SH-SY5Y (cell line): Measurements from ENCODE around the gene CHIT1.

ENCODE experiments used
- GATA2 ChIP-seq: IDR thresholded peaks from 2 replicates; pipeline ENCODE4 v1.6.1; 2011; ENCODE audit warnings: mild to moderate bottlenecking, low read depth, low read length
- GATA3 ChIP-seq: IDR thresholded peaks from 2 replicates; pipeline ENCODE4 v1.6.1; 2011; ENCODE audit warnings: low read depth, mild to moderate bottlenecking, low read length, moderate library complexity

CHIT1 gene

DNA sequence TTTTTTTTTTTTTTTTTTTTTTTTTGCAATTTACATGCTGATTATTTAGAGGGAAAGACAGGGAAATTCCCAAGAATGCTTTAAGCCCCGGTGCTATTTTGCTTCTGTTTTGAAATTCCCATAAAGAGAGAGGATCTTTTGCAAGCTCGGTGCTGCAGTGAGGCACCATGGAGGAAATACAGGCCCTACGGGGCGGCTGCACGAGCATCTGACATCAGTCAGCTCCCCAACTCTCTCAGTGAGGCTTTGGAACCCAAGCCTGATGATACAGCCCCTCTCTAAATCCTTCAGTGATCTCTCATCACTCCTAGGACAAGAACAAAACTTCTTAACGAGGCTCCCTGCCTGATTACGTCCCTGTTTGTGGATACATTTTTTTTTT lies 42.2 kb downstream of the CHIT1 start:
- no peak for TF ChIP-seq GATA2
- TF ChIP-seq GATA3 = no peak

DNA sequence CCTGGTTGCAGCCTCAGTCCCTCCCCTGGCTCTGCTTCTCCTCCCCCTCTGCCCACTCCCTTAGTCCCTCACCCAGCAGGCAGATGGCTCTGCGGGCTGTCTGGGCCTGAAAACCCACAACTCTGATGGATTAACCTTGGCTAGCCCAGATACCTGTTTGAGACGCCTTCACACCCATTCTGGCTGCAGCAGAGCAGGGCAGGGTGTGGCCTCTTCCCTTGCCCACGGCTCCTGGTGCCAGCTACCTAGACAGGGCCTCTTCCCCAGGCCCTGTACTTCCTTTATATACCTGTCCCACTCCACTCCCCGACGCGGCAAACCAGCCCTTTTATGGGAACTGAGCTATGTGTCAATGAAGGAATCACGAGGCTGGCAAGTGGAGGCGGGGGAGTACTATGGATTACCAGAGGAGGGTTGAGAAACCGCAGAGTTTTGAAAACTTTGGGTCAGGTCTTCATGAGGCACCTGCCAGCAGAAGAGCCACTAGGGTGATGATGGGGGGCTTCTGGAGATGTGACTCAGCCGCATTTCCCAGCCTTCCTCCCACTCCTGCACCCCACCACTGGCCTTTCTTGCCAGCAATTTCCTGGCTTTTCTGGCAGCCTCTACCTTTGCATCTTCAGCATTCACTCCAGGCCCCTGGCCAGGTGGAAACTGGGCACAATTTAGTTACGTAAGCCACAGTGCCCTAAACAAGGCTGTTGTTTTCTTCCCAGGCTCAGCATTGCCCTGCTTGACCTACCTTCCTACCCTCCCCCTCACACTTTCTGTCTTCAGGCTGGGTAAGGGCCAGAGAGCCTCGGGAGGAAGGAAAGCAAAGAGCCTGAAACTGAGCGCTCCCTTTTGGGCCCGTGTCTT lies 42.8 kb downstream of the CHIT1 start, which contains the start of gene CHI3L1:
Gene CHI3L1 (minus strand): TSS at position 259 of the 858 bp plus-strand sequence. CDS start 81 bp downstream, at position 178.
- TF ChIP-seq GATA3 (no peak), GATA2 (no peak)

DNA sequence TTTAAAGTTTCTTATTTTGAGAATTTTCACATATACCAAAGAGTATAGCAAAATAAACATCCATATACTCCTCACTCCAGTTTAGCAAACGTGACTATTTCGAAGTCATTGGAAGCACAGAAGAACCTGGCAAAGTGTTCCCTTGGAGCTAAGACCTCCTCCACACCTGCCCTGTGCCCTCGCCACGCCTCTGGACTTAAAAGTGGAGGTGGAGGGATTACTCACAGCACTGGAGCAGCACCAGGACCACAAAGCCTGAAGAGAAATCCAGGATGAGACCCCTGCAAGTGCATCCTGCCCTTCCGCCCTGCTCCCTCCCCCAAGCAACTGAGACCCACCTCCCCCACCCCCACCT lies 43.4 kb downstream of the CHIT1 start:
- TF ChIP-seq GATA3 (no peak), GATA2 (no peak)

DNA sequence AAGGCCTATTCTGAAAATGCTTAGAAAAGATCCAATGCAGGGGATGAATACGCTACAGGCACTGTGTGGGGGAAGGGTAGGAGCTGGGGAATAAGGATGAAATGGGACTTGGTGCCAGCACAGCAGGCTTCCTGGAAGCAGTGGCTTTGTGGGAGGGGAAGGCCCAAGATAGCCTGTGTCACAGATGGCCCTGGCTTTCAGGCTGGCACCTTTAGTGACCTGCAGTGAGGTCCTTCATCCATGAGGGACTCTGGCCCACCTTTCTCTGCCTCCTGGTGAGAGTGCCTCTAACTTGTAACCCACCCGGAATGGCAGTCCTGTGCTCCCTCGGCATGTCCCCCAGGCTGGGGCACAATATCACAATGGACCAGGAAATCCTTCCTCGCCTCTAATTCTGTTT lies 43.9 kb downstream of the CHIT1 start:
- no peak for TF ChIP-seq GATA3
- no peak for TF ChIP-seq GATA2

DNA sequence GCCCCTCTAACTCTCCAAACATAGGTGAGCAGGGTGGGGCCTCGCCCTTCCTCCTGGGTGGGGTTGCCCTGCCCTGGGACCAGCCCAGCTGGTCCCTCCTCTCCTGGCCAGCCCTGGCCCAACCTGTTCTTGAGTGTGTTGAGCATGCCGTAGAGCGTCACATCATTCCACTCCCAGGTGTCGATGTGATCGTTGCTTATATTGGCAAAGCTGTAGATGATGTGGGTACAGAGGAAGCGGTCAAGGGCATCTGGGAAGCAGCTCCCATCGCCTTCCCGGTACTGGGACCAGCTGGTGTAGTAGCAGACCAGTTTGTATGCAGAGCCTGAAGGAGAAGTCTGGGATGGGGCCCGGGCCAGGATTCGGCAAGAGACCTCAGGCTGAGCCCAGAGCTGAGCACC lies 44.4 kb downstream of the CHIT1 start:
- TF ChIP-seq GATA3 = no peak
- TF ChIP-seq GATA2 = no peak

DNA sequence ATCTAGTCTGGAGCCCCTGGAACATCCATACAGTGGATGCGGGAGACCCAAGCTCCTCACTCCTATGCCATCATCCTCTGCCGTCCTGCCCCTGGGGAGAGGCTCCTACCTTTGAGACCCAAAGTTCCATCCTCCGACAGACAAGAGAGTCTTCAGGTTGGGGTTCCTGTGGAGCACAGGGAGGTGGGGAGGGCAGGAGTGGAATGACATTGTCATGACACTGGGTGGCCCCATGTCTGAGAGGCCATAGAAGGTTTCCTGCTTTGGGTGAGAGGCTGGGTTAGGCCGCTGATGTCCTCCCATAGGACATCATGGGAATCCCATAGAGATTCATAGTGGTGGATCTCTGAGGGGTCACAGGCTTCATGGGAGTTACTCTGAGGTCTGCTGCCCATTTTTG lies 45.0 kb downstream of the CHIT1 start:
- no peak for TF ChIP-seq GATA3
- TF ChIP-seq GATA2 = no peak

DNA sequence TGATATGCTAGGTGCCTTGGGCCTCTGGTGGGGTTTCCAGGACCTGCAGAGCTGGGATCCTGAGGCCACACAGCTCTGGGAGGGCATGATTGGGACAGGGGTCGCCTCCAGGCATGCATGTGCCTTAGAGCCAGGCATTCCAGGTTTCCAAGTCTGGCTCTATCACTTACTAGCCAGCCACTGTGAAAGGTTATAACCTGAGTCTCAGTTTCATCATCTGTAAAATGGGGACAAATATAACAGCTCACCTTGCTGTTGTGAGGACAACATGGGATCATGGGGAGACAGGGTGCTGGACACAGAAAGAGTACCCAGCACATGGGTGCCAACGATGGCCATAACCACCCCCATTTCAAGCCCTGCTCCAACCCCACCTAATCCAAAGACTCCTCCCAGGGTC lies 45.6 kb downstream of the CHIT1 start:
- TF ChIP-seq GATA3 (no peak), GATA2 (no peak)

DNA sequence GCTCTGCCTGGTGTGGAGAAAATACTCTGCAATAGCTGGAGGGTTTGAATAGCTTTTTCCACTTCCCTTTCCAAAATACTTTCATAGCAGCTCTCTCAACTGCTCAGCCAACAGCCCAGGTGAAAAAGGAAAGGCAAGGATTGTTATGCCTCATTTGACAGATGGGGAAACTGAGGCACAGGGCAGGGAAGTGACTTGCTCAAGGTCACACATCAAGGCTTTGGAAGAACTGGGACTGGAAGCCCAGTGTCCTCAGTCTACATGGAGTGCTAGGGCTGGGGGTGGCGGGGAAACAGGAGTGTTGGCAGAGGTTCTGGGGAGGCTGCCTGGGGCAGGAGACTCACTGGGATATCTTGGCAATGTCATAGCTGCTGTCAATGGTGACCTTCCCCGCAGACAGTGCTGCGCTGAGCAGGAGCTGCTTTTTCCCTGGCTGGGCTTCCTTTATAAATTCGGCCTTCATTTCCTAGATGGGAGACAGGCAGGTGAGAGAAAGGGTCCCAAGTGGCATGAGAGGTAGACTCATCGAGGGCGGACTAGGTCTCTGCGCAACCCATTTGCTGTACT lies 47.0 kb downstream of the CHIT1 start:
- TF ChIP-seq GATA2 = no peak
- TF ChIP-seq GATA3 = no peak

DNA sequence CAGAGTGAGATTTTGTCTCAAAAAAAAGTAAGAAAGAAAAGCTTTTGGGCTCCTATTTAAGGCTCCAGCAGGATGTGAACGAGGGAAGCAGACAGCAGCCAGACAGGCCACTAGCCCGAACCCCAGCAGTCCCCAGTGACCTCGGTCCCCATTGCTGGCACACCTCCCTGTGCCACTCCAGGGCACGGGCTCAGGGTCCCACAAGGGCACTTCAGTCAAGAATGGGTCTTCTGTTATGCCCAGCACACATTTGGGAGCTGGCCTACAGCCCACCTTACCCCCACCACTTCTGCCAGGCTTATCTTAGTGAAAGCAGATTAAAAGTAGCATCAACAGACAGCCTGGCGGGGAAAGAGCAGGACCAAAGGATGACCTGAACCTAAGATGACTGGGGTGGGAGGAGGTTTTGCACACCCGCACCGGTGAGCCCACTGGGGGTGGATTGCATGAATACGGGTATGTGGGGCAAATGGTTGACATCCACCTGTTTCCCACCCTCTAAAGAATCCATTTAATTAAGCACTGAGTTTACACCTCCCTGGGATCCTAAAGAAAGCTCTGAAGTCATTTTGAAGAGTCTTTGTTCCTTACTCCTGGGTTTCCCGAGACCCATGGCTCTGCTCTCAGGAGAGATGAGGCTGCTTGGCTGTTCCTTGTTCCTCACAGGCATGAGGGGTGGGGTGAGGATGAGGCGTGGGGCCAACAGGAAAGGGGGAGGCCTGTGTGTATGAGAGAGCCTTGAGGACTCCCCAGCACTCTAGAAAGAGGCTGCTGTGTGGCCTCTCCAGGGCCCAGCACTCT lies 47.7 kb downstream of the CHIT1 start:
- TF ChIP-seq GATA3 (no peak), GATA2 (no peak)

DNA sequence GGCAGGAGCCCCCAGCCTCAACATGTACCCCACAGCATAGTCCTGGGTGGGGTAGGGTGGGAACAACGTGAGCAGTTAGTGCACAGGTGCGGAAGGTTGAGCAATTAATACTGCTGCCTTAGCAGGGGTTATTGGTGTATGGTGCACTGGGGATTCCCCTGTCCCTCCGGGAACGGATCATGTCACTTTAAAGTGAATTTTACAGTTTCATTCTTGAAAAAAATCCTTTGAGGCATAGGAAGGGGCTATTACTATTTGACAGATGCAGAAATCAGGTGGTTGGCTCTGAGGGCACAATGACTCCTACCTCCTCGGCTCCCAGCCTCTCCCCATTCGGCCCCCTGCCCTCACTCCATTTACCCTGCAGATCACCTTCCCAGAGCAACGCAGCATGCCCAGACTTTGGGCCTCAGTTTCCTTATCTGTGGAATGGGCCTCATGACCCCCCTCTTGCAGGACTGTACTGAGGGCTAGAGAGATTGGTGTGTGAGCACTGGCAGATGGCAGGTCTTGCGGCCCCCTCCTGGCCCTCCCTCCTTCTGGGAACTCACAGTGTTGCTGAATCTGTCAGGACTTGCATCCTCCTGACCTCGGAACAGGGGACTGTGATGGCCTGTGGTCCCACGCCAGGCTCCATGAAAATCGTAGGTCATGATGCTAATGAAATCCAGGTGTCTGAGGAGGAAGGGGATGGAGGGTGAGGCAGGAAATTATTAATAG lies 48.7 kb downstream of the CHIT1 start:
- TF ChIP-seq GATA2 (no peak), GATA3 (no peak)

DNA sequence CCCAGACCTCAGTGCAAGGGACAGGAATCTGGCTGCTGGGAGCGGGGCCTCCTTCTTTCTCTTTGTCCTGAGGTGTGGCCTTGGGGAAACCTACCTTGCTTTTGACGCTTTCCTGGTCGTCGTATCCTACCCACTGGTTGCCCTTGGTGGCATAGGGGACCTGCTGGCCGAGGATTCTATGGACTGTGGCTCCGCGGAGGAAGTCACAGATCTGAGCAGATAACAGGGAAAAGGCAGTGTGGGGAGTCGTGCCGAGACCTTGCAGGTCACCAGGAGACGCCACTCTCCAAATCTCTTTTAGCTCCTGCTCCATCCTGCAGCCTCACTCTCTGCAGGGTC lies 49.8 kb downstream of the CHIT1 start:
- TF ChIP-seq GATA3 (no peak), GATA2 (no peak)

DNA sequence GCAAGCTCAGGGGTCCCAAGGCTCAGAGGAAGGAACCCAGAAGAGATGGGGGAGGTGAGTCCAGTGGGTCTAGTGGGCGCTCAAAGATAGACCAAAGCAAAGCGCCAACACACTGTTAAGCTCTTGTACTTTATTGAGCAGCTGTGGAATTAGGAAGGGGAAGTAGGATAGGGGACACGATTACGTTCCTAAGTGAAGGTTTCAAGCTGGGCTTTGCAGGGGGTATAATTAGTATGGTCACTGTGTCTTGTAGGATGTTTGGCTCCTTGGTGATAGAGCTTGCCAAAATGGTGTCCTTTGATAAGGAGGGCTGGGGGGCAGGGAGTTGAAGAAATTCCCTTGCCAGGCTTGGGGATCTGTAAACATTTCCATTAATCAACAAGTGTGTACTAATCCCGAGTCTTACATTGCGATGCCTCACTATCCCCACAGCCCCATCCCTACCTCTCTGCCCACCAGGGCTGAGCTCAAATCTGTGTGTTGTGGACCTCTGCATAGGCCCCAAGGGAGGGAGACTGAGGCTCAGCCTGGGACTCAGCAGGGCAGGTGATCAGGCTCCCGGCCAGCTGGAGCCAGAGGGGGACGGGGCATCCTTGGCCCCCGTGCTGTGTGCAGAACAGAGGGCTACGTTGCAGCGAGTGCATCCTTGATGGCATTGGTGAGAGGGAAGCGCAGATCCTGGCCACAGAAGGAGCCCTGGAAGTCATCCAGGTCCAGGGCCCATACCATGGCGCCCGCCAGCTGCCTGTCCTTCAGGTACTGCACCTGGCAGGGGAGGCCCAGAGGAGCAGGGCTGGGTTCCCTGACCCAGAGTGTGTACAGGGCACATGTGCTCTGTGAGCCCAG lies 50.4 kb downstream of the CHIT1 start:
- TF ChIP-seq GATA2 = no peak

DNA sequence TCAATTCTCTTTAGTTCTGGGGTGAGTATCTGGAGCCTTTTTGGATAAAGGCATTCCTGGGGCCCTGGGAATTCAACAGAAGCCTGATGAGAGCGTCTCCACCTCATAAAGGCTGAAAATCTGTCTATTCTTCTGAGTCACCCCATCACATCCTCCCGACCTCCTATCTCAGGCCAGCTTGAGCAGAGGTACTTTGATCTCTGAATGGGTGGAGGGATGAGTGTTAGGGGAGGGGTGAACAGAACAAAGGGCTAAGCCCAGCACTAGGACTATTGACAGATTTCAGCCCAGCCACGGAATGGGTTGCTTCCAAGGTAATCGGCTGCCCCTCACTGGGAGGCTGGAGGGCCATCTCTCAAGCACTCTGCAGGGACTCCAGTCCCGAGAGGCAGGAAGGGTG lies 51.4 kb downstream of the CHIT1 start:
- TF ChIP-seq GATA2 (no peak), GATA3 (no peak)

DNA sequence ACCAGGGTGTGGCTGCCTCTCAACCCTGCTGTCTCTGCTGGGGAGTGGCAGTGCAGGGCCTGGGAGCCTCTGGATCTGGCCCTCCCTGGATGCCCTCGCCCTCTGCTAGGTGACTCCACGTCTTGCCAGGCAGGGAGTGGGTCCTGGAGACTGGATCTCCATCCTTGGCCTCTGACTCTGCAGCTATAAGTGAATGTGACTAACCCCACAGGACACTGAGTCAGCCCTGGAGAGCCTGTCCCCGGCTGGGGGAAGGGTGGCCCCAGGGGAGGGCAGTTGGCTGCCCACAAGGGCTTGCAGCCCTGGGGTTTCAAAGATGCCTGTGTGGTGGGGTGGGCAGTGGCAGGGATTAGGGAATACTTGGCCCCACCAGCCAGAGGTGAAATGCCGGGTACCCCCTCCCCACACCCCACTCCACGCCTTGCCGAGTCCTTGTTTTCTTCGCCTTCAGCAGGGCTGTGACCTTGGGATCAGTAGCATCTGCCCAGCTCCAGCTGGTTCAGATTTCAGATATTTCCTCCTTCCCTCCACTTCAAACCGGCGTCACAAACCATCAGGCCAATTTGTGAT lies 51.9 kb downstream of the CHIT1 start:
- TF ChIP-seq GATA2 = no peak
- no peak for TF ChIP-seq GATA3
